TTC549 (cell line): ENCODE measurements around the gene TM7SF2.

Experiments used
- FAIRE-seq: peaks from 2 replicates; lab custom pipeline; 2012; peaks lifted over from hg19 to GRCh38; lab: Jason Lieb, UNC

Gene TM7SF2

DNA sequence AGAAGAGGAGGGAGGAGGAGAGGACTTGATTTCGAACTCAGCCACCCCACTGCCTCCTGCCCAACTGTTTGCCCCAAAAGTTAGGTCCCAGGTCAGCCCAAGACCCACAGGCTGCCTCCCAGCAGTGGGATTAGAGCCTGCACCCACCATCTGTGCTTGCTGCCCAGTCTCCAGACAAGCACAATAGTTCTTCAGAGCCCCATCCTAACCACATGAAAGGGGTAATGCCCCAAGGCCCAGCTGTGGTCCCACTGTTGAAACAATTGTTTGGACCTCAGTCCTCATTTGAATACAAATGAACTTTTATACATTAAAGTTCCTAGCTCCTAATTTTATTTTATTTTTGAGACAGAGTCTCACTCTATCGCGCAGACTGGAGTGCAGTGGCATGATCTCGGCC, 21.0 kb upstream of the TM7SF2 start:
- FAIRE-seq = no peak

DNA sequence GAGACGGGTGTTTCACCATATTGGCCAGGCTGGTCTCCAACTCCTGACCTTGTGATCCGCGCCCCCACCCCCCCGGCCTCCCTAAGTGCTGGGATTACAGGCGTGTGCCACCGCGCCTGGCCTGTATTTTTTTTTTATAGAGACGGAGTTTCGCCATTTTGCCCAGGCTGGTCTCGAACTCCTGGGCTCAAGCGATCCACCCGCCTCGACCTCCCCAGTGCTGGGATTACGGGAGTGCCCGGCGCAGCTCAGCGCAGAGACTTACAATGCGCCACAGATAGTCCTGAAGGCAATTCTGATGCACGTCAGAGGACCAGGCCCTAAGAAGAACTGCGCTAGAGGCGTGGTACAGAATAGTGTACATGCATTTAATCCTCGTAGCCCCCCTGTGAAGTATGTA, 16.2 kb upstream of the TM7SF2 start:
- FAIRE-seq = no peak

DNA sequence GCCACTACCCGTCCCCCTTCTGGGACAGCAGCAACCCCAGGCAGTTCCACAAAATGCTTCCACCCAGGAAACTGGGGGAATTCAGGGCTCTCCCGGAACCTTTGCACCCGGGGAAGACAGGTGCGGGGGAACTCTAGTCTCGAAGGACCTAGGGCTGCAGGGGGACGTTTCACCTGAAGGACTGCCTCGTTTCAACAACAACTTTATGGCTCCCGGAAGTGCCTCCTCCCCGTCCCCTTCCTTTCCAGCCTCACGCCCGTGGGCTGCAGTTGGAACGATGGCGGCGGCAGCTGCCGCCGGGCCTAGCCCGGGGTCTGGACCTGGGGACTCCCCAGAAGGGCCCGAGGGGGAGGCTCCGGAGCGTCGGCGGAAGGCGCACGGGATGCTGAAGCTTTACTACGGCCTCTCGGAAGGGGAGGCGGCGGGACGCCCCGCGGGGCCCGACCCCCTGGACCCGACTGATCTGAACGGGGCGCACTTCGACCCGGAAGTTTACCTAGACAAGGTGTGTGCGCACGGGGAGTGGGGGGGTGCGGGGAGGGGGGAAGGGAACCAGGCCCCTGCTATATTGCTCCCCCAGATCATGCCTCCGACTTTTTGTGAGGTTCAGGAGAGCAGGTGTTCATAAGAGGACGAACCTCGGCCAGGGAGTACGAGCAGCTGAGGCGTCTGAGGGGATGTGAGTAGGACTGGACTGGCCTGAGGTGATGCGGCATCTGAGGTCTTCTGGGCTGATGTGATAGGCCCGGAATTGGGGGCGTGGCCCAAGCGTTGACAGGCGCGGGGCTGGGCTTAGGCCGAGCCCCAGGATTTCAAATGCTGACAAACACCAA, 15.5 kb upstream of the TM7SF2 start, which contains the start of gene VPS51:
Gene VPS51 (plus strand): TSS at position 241 of the 833 bp plus-strand sequence. CDS start 37 bp downstream, at position 278.
- no peak for FAIRE-seq

DNA sequence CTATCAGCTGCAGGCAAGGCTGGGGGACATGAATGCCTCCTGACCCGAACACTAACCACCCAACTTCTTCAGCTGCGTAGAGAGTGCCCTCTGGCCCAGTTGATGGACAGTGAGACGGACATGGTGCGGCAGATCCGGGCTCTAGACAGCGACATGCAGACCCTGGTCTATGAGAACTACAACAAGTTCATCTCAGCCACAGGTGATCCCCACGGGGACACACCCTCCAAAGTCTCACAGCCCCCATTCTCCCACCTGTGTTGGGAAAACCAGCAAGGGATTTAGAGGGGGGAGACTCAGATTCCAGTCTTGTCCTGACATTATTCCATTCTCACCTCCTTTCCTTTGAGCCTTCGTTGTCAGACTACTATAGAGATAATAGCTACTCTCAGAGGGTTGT, 14.7 kb upstream of the TM7SF2 start:
- no peak for FAIRE-seq

DNA sequence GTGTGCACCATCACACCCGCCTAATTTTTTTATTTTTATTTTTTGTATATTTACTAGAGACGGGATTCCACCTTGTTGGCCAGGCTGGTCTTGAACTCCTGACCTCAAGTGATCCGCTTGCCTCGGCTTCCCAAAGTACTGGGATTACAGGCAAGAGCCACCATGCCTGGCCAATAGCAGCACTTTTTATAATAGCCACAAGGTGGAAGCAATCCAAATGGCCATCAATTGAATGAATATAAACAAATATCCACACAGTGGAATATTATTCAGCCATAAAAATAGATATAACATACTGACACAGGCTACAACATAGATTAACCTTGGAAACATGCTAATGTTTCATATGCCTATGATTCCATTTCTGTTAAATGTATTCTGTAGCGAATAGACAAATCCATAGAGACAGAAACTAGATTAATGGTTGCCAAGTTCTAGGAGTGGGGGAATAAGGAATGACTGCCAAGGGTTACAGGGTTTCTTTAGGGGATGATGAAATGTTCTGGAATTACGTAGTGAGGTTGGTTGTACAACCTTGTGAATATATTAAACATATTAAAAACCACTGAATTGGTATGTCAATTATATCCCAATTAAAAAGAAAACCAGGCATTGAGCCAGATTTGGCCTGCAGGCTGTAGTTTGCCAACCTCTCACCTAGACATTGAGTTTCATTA, 10.9 kb upstream of the TM7SF2 start:
- FAIRE-seq = no peak

DNA sequence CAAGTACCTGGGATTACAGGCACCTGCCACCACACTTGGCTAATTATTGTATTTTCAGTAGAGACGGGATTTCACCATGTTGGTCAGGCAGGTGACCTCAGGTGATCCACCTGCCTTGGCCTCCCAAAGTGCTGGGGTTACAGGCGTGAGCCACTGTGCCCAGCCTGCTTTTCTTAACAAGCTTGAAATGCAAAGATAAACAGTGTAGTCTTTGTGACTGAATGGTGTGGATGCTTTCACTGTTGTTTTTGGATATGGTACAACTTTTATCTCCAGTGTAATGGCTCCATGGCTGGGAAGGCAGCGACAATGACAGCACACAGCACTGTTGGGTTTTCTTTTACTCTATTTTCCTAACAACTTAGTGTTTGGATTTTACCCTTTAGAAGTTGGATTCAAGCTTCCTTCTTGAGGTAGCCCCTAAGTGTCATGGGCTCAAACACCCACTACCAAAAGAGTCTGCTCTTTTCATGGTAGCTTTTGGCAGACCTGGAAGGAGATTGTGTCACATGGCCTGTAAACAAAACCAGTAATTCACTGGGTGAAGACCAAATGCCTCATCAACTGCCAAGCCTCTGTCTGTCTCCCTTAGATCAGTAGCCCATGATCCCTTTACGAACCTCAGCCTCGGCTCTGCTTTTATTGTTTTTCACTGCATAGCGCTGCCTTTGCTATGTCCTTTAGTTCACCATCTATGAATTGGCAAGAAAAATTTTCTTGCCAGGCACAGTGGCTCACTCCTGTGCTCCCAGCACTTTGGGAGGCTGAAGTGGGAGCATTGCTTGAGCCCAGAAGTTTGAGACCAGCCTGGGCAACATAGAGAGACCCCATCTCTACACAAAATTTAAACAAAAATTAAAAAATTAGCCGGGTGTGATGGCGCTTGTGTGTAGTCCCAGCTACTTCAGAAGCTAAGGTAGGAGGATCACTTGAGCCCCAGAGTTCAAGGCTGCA, 9.3 kb upstream of the TM7SF2 start:
- no peak for FAIRE-seq

DNA sequence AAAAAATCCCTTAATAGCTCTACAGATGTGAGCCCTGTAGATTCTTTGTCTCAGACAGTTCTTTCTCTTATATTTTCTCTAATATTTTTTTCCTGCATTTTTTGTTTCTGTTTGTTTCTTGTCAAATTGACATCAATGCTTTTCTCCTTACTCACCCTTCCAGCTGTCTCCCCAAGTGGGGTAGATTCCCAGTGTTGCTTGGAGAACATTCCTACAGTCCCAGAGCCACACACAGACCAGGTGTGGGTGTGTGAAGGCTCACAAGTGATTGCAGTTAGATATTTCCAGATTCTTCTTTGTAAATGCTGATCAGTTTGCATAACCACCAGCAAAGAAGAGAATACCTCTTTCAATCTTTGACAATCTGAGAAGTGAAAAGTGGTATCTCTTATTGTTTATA, 8.2 kb upstream of the TM7SF2 start:
- FAIRE-seq = no peak

DNA sequence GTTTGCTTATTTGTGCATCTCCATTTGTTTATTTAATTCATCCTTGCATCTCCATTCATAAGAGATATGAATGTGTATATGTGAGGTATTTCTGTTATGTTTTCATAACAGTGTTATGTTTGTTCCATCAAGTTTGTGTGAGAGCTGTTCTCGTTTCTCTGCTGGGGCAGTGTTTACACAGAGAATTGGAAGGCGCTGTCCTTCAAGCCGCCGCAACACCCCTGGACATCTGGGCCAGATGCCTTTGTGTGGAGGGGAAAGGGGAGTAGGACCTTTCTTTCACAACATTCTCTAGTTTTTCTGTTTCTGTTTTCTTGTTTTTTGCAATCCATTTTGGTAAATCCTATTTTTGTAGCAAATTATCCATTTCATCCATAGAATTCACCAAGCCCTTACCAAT, 7.0 kb upstream of the TM7SF2 start:
- no peak for FAIRE-seq

DNA sequence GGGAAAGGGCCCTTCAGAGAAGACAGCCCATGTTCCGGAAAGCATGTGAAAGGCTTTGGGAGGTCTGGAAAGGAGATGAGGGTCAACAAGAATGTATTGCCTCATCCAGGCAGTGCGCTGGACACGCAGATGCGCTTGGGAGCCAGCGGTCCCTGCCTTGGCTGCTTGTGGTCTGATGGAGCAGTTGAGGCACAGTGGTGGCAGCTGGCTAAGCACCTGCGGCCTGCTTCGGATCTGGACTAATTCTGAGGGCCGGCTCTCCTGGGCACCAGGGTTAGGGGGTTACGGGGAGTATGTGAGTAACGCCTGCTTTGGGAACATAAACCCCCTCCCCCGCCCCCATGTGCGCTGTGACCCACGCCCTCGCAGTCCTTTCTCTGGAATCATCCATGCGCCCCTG, 4.6 kb upstream of the TM7SF2 start:
- FAIRE-seq = no peak

DNA sequence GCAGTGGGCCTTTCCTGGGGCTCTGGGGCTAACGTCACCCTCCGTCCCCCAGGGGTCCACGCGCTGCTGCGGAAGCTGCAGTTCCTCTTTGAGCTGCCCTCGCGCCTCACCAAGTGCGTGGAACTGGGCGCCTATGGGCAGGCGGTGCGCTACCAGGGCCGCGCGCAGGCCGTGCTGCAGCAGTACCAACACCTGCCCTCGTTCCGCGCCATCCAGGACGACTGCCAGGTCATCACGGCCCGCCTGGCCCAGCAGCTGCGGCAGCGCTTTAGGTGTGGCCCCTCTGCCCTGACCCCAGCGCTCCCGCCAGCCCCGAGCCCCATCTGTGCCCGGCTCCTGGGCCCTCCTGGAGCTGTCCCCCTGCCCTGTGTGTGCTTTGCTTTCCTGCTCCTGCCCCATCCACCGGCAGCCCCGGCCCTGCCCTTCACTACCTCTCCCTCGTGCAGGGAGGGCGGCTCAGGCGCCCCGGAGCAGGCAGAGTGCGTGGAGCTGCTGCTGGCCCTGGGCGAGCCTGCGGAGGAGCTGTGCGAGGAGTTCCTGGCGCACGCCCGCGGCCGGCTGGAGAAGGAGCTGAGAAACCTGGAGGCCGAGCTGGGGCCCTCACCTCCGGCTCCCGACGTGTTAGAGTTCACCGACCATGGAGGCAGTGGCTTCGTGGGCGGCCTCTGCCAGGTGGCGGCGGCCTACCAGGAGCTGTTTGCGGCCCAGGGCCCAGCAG, 3.8 kb upstream of the TM7SF2 start:
- no peak for FAIRE-seq

DNA sequence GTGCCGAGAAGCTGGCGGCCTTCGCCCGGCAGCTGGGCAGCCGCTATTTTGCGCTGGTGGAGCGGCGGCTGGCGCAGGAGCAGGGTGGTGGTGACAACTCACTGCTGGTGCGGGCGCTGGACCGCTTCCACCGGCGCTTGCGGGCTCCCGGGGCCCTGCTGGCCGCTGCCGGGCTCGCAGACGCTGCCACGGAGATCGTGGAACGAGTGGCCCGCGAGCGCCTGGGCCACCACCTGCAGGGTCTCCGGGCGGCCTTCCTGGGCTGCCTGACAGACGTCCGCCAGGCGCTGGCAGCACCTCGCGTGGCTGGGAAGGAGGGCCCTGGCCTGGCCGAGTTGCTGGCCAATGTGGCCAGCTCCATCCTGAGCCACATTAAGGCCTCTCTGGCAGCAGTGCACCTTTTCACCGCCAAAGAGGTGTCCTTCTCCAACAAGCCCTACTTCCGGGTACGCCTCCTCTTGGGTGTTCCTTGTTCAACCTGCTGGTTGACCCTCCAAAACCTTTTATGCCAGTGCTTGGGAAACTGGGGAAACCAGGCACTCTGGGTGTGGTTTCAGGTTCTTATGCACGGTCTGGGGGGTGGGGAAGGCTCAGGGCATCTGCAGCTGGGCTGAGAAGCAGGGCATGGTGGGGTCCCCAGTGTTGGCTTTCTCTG, 3.1 kb upstream of the TM7SF2 start:
- FAIRE-seq = no peak

DNA sequence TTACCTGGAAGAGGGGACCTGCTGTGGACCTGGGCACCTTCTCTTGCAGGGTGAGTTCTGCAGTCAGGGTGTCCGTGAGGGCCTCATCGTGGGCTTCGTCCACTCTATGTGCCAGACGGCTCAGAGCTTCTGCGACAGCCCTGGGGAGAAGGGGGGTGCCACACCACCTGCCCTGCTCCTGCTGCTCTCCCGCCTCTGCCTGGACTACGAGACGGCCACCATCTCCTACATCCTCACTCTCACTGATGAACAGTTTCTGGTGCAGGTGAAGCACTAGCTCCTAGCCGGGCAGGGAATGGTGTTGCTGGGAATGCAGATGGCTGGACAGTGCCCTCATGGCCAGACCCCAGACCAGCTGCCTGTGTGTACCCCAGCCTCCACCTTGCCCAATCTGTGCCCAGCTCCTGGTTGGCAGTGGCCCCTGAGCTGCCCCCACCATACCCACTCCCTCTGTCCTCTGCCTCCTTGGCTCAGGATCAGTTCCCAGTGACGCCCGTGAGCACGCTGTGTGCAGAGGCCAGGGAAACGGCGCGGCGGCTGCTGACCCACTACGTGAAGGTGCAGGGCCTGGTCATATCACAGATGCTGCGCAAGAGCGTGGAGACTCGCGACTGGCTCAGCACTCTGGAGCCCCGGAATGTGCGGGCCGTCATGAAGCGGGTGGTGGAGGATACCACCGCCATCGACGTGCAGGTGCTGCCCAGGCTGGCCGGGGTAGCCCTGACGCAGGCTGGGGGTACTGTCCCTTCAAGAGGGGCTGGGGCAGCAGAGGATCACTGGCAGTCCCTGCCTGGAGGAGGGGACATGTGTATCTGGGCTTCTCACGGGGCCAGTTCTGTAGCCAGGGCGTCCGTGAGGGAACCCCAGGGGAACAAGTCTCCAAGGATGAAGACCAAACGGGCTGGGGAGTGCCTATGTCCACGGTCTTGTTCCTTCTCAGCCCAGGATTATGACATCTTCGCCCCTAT, 2.2 kb upstream of the TM7SF2 start:
- no peak for FAIRE-seq

DNA sequence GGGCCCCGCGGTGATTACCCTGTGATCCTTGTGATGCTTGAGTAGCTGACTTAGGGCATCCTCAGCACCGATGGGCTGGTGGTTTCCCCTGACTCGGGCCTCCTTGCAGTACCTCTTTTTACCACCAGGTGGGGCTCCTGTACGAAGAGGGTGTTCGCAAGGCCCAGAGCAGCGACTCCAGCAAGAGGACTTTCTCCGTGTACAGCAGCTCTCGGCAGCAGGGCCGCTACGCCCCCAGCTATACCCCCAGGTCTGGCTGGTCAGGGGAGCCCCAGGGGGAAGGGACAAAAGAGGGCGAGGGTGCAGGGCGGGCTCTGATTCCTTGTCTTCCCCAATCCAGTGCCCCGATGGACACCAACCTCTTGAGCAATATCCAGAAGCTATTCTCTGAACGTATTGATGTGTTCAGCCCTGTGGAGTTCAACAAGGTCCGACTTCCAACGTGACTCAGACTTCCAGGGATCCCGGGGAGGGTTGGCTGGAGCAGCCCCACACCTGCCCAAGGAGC, 1.3 kb upstream of the TM7SF2 start:
- FAIRE-seq = peak; percentile 43

DNA sequence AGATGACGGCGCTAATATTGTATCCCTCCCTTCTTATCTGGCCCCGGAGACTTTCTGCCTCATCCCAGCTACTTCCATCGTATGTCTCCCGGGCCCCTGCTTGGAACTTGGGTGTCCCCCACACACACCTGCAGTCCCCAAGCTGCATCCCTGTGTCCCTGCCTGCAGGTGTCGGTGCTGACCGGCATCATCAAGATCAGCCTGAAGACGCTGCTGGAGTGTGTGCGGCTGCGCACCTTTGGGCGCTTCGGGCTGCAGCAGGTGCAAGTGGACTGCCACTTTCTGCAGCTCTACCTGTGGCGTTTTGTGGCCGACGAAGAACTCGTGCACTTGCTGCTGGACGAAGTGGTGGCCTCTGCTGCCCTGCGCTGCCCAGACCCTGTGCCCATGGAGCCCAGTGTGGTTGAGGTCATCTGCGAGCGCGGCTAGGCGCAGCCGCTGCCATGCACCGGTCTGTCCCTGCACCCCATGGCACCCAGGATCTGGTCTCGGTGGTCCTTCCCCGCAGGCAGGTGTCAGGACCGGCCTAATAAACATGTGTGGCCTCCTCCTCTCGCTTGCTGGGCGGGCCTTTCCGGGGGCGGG, 421 bp upstream of the TM7SF2 start:
- FAIRE-seq = no peak

DNA sequence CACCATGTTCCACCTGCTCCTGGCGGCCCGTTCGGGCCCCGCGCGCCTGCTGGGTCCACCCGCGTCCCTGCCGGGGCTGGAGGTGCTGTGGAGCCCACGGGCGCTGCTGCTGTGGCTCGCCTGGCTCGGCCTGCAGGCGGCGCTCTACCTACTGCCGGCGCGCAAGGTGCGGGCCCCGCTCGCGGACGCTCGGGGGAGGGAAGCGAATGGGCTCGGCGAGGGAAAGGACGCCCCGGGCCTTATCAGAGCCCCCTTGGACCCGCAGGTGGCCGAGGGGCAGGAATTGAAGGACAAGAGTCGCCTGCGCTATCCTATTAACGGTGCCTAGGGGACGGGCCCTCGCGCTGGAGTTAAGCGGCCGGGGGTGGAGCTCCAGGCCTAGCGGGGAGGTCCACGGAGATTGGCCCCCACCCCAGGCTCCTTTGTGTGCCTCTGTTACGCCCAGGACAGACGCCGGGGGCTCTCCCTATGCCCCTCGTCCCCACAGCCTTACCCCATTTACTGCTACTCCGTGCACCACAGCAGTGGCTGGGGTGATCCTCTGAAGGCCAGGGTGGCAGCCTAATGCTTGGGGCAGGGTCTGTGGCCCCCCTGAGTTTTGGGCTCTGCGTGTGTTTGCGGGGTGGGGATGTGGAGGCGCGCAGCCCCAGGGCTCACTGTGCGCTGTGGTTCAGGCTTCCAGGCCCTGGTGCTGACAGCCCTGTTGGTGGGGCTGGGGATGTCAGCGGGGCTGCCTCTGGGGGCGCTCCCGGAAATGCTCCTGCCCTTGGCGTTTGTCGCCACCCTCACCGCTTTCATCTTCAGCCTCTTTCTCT, 1.1 kb downstream of the TM7SF2 start:
- no peak for FAIRE-seq

DNA sequence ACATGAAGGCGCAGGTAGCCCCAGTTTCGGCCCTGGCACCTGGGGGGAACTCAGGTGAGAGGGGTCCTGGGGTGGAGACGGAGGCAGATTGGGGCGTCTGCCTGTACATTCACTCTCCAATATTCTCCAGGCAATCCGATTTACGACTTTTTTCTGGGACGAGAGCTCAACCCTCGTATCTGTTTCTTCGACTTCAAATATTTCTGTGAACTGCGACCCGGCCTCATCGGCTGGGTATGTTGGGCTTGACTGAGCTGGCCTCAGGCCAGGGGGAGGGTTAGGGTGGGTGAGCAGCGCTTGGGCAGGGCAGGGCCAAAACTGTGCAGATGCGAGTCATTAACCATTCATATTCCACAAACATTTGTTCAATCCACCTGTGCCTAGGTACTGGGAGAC, 1.7 kb downstream of the TM7SF2 start:
- no peak for FAIRE-seq

DNA sequence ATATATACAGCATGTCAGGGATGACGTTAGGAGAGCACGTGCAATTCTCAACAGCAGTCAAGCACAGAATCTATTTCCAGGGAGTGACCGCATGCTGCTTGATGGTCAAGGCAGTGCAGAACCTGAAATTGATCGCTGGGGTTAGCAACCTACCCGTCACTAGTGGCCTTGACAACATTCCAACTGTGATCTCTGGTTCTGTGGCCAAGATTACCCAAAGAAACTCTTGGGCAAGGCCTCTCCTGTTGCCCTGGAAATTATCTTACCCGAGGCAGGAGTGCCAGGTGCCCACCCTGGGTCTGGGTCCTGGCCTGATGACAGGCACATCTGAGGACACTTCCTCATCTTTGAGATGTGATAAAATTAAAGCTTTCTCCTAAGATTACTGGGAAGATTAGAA, 2.2 kb downstream of the TM7SF2 start:
- FAIRE-seq = no peak

DNA sequence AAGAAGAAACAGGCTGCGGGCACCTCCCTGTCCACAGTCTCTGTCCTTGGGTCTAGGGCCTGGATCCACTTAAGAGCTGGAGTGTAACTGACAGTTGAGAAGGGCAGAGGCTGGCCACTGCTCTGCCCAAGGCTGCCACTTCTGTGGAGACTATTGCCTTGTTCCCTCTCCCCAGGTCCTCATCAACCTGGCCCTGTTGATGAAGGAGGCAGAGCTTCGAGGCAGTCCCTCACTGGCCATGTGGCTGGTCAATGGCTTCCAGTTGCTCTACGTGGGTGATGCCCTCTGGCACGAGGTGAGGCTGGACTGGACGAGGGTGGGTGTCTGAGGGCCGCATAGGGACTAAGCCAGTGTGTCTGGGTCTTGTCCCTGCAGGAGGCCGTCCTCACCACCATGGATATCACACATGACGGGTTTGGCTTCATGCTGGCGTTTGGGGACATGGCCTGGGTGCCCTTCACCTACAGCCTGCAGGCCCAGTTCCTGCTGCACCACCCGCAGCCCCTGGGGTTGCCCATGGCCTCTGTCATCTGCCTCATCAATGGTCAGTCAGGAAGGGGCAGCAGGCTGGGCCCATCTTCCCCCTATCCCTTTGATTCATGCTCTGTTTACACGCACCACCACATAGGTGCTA, 3.0 kb downstream of the TM7SF2 start:
- FAIRE-seq = no peak
